Heart left ventricle (tissue), 13 donors: ENCODE measurements around the gene DNAJC10.

Source experiments
- CTCF ChIP-seq, 12 donors: fragments of 200-600 bp; sonication (generic) in 4 of 12; IDR thresholded peaks; one replicate each; pipeline versions ENCODE4 v1.5.0 to v1.8.0; 2018 to 2022; ENCODE audit warnings: antibody characterized with exemption in 12 of 12, mild to moderate bottlenecking in 5 of 12
- POLR2A ChIP-seq, 2 donors: fragments of 450-650 bp; IDR thresholded peaks; one replicate each; pipeline ENCODE4 v1.6.1; 2017; ENCODE audit warnings: antibody characterized with exemption in 2 of 2, mild to moderate bottlenecking in 2 of 2, moderate library complexity in 2 of 2
- donor health status: ischemic (EF 13 %, LVEDD 7.1; RV severe dilation, severe dysfunction).
- donor health status: DM: no; HTN: yes; CAD: no.
- donor health status: DM: no; HTN: no; CAD: no.
- donor health status: ischemic (EF 25% LVEDD 6.9; RV normal size, moderate dysfunction).
- donor health status: ischemic (EF 25% LVEDD 5.7; RV mildly dilated, moderate dysfunction).
- donor health status: ischemic (EF 35%, LVEDD 5.7; RV mildly dilated, moderate dysfunction).
- donor health status: nonischemic (EF 11% LVEDD 7.7; RV severe dilation, severe dysfunction).
- donor health status: DM: yes; HTN: yes; CAD: no.
- donor health status: PGD.
- donor health status: ischemic (EF 29% LVEDD 5.4; RV normal size, mild dysfunction).
- donor health status: nonischemic (EF 23%, LVEDD 6.1; RV moderate dilation, normal function).

- TF ChIP-seq CTCF (IDR thresholded peaks at IDR 0.05) (no peak), POLR2A (IDR thresholded peaks at IDR 0.05) (no peak)
These were observed 120.4 kb downstream of the DNAJC10 start for GRCh38 chr2:182836451-182836850.
